ENCODE measurements around the gene NAAA. TPM values are rescaled to one million over a fixed set of nuclear protein-coding genes. Genes with fewer than 3 reads are reported as not detected.

NAAA gene
- total and polyA plus RNA-seq, 9 of the 15 experiments (the other 6 are each of a cell fraction or from before 2014, with no cell fraction given): 1.3 to 7.9 (median 5.9) TPM

DNA sequence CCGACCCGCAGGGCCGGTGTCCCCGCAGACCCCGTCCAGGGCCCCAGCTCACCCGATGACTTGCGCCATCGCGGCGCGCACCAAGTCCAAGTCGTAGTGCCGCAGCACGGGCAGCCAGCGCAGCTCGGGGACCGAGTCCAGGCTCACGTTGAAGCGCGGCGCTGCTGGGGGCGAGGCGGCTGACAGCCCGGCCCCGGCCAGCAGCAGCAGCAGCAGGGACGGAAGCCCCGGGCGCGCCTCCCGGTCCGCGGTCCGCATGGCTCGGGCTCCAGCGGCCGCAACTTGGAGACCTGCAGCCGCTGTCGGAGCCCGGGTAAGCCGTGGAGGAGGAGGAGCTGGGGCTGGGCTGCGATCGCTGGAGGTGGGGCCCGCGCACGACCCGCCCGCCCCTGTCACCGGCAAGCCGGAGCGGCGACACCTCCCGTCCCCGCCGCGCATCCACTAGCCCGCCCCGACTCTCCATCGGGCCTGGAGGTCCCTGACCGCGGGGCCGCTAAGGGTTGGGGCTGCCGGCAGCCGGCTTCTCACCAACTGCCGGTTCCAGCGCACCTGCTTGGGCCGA lies at the start of gene NAAA (continued):
- TF ChIP-seq, protein P1, sequence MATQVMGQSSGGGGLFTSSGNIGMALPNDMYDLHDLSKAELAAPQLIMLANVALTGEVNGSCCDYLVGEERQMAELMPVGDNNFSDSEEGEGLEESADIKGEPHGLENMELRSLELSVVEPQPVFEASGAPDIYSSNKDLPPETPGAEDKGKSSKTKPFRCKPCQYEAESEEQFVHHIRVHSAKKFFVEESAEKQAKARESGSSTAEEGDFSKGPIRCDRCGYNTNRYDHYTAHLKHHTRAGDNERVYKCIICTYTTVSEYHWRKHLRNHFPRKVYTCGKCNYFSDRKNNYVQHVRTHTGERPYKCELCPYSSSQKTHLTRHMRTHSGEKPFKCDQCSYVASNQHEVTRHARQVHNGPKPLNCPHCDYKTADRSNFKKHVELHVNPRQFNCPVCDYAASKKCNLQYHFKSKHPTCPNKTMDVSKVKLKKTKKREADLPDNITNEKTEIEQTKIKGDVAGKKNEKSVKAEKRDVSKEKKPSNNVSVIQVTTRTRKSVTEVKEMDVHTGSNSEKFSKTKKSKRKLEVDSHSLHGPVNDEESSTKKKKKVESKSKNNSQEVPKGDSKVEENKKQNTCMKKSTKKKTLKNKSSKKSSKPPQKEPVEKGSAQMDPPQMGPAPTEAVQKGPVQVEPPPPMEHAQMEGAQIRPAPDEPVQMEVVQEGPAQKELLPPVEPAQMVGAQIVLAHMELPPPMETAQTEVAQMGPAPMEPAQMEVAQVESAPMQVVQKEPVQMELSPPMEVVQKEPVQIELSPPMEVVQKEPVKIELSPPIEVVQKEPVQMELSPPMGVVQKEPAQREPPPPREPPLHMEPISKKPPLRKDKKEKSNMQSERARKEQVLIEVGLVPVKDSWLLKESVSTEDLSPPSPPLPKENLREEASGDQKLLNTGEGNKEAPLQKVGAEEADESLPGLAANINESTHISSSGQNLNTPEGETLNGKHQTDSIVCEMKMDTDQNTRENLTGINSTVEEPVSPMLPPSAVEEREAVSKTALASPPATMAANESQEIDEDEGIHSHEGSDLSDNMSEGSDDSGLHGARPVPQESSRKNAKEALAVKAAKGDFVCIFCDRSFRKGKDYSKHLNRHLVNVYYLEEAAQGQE (IDR thresholded peaks at IDR 0.05; ENCODE audit: borderline replicate concordance): no peak
- TF ChIP-seq, protein P1 (CRISPR knock-in tag; IDR thresholded peaks at IDR 0.05; ENCODE audit: low read depth): no peak
- TF ChIP-seq, protein P2, sequence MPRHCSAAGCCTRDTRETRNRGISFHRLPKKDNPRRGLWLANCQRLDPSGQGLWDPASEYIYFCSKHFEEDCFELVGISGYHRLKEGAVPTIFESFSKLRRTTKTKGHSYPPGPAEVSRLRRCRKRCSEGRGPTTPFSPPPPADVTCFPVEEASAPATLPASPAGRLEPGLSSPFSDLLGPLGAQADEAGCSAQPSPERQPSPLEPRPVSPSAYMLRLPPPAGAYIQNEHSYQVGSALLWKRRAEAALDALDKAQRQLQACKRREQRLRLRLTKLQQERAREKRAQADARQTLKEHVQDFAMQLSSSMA (CRISPR knock-in tag; IDR thresholded peaks at IDR 0.05): no peak

Measured in K562 (cell line).